ENCODE data around the gene CAMTA1.

Gene CAMTA1

DNA sequence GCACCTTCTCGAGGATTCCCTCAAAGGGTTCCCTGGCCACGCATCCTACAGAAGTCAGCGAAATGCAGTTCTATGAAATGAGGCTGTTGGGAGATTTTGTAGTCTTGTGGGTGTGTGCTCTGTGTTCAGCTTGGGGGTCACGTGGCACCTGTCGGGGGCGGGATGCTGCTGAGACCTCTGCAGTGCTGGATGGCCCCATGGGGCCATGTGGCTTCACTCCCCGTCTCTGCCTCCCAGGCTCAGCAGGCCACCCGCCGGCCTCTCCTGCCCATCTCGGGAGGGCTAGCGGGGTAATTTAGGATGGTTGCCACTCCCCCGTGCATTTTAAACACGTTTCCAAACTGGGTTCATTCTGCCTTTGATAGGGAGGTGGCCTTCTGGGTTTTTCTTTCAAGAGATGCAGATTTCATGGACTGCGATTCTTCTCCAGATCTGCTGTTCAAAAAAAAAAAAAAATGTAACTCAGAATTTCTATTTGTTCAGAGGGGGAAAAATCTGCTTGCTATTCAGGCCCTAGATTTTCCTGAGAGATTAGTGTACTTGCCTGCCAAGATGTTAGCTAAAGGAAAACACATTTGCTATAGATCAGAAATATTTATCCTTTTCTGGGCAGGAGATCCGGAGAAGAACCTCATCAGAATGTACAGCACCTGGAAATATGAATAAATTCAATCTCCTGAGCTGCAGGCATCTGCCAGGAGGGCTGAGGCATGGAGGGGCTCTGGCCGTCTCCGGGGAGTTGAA lies 708.6 kb downstream of the CAMTA1 start:
- DNase-seq (ENCODE audit: low read depth), result no peak

GRCh38 chr1:7495962-7496361 lies 710.7 kb downstream of the CAMTA1 start:
- DNase-seq (ENCODE audit: low read depth), result no peak

GRCh38 chr1:7497107-7497637 lies 711.9 kb downstream of the CAMTA1 start:
- DNase-seq (ENCODE audit: low read depth), result no peak

- no peak for DNase-seq (ENCODE audit: low read depth)
Observed at GRCh38 chr1:7500381-7501083, 715.3 kb downstream of the CAMTA1 start.

GRCh38 chr1:7501084-7501491 lies 715.8 kb downstream of the CAMTA1 start:
- no peak for DNase-seq (ENCODE audit: low read depth)

DNA sequence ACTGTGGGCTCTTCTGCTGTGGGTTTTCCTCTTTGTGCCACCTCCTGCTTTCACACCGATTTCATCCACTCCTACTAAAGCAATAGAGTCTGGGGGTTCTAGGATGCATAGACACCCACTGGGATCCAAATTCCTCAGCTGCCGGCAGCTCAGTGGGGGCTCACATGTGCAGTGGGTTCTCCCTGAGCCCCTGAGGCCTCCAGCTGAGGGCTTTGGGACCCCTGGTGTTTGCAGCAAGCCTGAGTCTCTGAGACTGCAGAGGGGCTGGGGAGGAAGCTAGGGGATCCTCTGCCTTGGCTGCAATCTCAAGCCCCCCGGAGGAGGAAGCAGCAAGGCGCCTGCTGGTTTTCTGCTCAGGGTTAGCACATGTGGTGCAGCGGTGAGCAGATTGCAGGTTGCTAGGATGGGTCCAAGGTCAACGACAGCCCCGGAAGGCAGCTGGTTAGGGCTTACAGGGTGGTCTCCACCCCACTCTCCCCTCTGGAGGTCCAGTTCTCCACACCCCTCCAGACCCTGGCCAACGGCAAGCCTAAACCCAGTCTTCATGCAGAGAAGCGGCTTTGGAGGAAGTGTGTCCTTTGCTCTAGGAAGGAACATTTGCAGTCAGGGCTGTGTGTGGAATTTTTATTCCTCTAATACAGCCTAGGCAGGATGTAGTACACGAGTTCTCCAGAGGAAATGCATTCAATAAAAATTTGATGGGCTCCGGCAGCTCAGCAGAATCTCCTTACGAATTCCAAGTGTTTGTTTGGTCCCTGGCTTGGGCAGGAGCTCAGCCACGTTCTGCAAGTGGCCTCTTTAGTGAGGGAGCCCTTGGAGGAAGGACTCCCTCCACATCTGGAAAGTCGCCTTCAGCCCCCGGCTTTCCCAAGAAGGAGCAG lies 716.7 kb downstream of the CAMTA1 start:
- no peak for DNase-seq (ENCODE audit: low read depth)

DNA sequence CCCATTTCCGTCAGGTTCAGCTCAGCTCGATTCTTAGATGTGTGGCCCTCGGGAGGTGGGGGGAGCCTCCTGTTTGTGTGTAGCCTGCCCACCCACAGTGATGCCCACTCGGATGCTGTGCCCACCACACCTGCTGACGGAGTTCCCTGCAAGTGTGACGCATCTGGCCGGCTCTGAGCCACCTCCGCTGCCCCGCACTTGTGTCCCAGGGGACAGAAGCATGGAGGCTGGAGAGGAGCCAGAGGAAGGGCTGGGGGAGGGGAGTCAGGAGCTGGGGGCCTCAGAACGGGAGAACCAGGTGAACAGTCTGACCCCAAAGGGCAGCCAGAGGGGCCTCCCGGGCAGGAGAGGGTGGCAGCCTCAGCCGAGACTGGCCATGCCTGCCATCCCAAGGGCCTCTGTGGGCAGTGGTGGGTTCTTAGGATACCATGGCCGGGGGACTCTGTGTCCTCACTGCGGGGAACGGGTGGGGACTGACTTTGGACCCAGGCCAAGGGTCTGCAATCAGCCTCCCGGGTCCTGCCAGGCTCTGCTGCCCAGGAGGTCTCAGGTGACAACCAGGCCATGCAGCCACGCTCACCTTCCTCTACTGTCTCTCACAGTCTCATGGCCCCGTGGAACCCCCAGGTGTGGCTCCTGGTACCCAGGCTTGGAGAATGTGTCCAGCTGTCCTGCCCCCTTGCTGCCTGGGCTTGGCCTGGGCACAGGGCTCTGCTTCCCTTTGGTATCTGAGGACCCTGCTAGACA lies 718.6 kb downstream of the CAMTA1 start:
- DNase-seq (ENCODE audit: low read depth), result no peak

DNA sequence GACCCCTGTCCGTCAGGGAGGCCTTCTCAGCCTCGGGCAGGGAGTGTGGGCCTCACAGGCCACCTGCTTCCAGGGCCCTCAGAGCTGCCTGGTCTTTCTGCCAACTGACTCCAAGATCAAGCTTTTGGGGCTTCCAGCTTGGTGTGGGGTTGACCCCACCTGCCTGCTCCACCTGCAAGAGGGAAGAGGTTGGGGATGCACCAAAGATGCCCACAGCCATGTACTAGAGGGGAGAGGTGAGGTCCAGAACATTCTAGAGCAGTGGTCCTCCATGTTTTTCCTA lies 719.1 kb downstream of the CAMTA1 start:
- DNase-seq (ENCODE audit: low read depth), result no peak

DNA sequence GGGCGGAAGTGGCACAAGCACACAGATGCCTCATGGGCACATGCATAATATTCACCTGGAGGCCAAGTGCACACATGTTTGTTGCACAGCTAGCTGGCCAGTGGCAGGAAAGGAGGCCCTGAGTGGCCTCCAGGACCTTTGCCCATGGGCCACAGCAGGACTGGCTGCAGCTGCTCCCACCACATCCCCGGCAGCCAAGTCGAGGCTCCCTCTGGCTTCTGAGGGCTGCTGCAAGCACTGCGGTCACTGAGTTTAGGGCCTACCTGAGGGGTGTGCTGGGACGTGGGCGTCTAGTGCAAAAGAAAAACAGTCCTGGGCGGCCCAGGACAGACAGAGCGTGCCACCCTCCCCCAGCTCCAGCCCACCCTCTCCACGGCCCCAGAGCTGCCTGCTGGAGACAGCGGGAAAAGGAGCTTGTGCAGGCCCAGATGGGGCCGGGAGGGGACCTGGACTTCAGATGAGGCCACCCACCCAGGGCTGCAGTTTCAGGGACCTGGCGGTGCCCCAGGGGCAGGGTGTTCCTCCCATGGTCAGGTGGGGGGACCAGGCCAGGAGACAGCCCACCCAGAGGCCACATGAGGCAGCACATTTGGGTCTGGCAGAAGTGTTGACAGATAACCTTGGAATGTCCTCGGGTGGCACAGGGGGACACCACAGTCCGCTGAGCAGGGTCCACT lies 720.0 kb downstream of the CAMTA1 start:
- no peak for DNase-seq (ENCODE audit: low read depth)

DNA sequence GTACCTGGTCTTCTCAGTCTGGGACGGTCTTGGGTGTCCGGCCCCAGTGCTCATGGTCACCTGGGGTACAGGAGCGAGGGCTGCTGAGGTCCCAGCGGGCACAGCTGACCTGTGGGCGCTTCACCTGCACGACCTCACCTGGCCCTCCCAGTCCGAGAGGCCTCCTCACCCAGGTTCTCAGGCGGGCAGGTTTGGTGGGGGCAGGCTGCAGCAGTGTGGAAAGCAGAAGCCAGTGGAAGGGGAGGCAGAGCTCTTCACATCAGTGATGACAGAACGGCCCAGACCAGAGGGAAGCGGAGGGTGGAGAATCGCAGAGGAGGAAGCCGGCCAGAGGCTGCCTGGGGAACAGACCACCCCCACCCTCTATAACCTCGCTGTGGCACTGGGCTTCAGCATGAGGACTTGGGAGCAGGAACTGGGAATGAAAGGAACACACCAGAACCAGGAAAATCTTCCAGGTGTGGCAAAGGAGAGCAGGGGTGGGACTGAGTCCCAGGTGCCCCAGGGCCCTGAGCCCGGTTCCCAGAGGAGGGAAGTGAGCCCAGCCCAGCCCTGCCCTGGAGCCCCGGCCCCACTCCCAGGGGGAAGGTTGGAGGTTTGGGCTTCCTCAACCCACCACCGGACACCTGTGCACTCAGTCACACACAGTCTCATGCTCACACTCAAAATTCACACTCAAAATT lies 720.7 kb downstream of the CAMTA1 start:
- DNase-seq (ENCODE audit: low read depth), result no peak

GRCh38 chr1:7506454-7507284 lies 721.4 kb downstream of the CAMTA1 start:
- DNase-seq (ENCODE audit: low read depth), result no peak

DNA sequence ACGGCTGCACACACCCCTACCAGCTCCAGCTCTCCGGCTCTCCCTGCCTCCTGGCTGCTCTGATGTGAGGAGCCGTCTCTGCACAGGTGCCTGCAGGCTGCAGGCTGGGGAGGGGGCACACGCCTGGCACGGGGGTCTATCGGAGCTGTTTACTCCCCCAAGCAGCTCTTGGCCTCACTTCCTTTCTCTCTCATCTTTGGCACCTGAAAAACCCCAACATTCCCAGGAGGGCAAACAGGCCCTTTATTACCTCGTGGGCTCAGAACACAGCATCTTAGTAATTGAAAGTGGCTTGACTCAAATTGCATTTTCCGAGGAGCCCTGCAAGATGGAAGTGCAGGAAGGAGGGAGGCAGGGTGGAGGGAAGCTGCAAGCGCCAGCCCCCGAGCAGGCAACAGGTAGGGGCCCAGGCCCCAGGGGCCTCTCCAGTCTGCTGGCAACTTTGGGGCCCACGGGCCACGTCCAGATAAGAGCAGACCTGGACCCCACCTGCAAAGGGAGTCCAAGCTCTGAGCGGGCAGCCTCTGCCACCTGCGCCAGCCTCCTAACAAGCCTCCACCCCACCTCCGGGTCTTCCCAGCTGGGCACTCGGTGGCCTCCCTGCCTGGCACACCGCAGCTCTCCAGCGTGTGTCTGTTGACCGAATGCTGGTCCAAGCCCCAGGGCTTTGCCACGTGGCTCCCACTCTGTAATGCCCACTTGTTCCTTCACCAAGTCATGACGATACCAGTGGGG lies 722.2 kb downstream of the CAMTA1 start:
- no peak for DNase-seq (ENCODE audit: low read depth)

DNA sequence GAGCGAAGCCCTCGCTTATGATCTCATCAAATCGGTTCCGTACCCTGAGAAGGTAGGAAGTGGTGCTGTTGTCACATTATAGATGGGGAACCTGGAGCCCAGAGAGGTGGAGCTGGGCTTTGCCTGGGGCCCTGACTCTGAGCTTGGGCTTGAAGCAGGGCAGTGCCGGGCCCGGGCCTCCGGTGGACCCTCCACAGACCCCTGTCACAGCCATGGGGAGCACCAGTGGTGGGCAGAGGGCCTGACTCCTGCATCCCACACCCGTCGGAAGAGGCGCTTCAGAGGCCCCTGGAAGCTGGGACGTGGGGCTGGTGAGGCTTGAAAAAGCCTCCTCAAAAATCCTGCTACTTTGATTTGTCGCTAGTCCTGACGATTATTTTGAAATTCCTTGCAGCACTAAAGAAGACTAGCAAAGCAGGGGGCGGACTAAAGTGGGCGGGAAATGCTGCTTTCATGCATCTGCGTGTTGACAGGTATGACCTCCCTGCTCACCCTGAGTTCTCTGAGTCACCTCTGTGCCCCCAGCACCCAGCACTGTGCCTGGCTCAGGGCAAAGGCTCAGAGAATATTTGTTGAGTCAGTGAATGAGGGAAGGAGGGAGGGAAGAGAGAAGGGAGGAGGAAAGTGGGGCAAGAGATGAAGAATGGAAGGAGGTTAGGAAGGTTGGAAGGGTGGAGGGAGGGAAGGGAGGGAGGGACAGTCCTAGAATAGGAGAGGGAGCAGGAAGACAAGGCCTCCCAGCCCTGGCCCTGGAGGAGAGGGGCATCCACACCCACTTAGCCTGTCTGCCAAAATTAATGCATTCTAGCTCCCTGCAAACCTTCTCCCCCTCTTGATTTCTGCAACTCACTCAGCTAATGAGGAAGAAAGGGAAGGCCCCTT lies 723.0 kb downstream of the CAMTA1 start:
- no peak for DNase-seq (ENCODE audit: low read depth)

DNA sequence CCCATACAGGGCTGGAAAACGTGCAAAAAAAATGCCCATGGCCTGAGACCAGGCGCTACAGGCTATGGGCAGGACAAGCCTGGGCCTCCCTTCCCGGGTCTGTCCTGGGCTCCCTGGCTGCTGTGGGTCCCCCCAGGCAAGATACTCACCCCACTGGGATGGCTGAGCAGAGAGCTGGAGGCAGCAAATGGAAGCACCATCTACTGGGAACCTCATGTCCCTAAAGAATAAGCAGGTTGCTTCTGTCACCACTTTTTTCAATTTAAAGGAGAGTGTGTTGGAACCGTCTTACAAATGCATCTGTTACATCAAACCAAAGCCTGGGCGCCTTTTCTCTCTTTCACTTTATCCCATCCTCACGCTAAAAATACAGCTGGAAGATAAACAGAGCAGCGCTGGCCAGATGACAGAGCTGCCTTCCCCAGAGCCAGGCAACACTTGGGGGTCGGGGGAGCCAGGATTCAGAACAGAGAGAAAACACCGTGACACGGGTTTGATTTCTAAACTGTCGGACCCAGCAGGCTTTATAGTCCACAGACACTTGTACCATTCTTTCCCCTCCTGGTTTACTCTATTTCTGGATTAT lies 723.8 kb downstream of the CAMTA1 start:
- no peak for DNase-seq (ENCODE audit: low read depth)

GRCh38 chr1:7509598-7509997 lies 724.3 kb downstream of the CAMTA1 start:
- no peak for DNase-seq (ENCODE audit: low read depth)

GRCh38 chr1:7510389-7510931 lies 725.2 kb downstream of the CAMTA1 start:
- no peak for DNase-seq (ENCODE audit: low read depth)

DNA sequence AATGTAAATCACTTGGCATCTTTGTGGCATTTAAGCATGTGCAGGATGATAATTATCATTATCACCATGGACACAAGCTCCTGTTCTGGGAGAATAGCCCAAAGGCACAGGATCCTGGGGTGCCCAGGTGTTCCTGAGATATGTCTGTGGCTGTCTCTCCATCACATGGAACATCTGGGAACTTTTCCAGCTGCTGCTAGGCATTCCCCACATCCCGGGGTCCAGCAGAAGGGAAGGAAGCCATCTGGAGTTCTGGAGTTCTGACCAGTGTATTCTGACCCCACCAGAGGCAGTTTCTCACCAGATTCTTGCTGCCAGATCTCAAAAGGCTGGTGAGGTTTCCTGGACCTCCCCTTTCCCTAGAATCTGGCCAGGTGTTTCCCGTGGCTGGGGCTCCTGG lies 726.1 kb downstream of the CAMTA1 start:
- DNase-seq (ENCODE audit: low read depth), result no peak

DNA sequence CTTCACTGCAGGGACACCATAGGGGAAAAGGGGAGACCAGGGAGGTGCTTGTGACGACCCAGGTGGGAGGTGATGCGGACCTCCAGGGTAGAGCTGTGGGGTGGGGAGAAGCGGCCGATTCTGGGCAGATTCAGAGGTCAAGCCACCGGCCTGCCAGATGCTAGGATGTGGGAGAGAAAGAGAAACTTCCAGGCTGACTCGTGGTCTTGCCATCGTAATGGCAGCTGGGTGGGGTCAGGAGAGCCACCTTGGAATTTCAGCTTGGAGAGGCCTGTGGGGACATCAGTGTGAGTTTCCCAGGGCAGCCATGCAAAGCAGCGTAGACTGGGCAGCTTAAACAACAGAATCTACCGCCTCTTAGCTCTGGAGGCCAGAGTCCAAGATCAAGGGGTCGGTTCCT lies 727.8 kb downstream of the CAMTA1 start:
- DNase-seq (ENCODE audit: low read depth), result no peak
